ENCODE measurements around the gene DPM2.

Gene DPM2

DNA sequence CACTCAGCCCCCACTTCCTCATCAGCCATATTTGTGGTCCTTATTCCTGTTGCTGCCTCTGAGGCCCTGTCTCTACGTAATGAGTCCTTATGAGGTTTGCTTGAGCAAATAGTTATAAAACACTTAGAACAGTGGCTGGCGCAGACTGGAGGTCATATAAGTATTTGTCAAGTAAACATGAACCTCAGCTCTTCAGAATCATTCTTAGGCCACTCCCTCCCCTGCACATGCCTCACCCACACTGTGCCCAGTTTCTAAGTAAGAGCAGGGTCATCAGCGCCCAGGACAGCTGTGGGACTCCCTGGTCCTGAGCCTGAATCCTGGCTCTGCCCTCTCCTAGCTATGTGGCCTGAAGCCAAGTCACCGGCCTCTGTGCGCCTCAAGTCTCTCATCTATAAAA, 24.8 kb downstream of the DPM2 start:
- Histone ChIP-seq H3K27ac (replicated peaks) (no peak overlapping the region), H3K4me3 (replicated peaks; ENCODE audit: insufficient read depth, low read length) (no peak overlapping the region), H3K27me3 (ENCODE audit: insufficient read depth, poor library complexity, severe bottlenecking) (no peaks in the 10 kb centered on the region)
- no peak for DNase-seq (ENCODE audit: low read depth in 1 of 2, low spot score in 1 of 2)
- TF ChIP-seq, protein P1, sequence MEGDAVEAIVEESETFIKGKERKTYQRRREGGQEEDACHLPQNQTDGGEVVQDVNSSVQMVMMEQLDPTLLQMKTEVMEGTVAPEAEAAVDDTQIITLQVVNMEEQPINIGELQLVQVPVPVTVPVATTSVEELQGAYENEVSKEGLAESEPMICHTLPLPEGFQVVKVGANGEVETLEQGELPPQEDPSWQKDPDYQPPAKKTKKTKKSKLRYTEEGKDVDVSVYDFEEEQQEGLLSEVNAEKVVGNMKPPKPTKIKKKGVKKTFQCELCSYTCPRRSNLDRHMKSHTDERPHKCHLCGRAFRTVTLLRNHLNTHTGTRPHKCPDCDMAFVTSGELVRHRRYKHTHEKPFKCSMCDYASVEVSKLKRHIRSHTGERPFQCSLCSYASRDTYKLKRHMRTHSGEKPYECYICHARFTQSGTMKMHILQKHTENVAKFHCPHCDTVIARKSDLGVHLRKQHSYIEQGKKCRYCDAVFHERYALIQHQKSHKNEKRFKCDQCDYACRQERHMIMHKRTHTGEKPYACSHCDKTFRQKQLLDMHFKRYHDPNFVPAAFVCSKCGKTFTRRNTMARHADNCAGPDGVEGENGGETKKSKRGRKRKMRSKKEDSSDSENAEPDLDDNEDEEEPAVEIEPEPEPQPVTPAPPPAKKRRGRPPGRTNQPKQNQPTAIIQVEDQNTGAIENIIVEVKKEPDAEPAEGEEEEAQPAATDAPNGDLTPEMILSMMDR (IDR thresholded peaks at IDR 0.05; ENCODE audit: insufficient read depth, low read length), result no peak
- TF ChIP-seq SPI1 (IDR thresholded peaks at IDR 0.05; ENCODE audit: borderline replicate concordance, low read depth) (peak; percentile 44; the same call in 1 of the 2 replicates), POLR2AphosphoS5 (IDR thresholded peaks at IDR 0.05; ENCODE audit: low read depth) (no peak)
- TF ChIP-seq, protein P2, sequence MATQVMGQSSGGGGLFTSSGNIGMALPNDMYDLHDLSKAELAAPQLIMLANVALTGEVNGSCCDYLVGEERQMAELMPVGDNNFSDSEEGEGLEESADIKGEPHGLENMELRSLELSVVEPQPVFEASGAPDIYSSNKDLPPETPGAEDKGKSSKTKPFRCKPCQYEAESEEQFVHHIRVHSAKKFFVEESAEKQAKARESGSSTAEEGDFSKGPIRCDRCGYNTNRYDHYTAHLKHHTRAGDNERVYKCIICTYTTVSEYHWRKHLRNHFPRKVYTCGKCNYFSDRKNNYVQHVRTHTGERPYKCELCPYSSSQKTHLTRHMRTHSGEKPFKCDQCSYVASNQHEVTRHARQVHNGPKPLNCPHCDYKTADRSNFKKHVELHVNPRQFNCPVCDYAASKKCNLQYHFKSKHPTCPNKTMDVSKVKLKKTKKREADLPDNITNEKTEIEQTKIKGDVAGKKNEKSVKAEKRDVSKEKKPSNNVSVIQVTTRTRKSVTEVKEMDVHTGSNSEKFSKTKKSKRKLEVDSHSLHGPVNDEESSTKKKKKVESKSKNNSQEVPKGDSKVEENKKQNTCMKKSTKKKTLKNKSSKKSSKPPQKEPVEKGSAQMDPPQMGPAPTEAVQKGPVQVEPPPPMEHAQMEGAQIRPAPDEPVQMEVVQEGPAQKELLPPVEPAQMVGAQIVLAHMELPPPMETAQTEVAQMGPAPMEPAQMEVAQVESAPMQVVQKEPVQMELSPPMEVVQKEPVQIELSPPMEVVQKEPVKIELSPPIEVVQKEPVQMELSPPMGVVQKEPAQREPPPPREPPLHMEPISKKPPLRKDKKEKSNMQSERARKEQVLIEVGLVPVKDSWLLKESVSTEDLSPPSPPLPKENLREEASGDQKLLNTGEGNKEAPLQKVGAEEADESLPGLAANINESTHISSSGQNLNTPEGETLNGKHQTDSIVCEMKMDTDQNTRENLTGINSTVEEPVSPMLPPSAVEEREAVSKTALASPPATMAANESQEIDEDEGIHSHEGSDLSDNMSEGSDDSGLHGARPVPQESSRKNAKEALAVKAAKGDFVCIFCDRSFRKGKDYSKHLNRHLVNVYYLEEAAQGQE (IDR thresholded peaks at IDR 0.05; ENCODE audit: insufficient replicate concordance, low read depth), result no peak

DNA sequence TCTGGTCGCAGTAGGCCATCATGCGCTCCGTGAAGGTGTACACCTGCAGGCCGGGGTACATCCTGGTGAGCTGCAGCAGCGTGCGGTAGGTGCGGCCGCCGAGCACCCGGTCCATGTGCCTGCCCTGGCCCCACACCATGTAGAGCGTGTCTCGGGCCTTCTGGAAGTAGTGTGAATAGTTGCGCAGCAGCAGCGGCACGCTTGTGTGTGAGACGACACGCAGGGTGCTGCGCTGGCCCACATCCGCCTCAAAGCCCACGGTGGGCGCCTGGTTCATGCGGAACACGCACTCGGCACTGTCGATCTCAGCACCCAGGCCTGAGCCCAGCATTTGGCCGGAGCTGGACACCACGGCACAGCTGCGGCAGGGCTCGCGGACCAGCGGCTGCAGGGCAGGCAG, 25.4 kb downstream of the DPM2 start:
- TF ChIP-seq GABPA (IDR thresholded peaks at IDR 0.05; ENCODE audit: low read depth), result no peak
- no peak for TF ChIP-seq POLR2AphosphoS5 (IDR thresholded peaks at IDR 0.05; ENCODE audit: low read depth)
- TF ChIP-seq, protein P1 (IDR thresholded peaks at IDR 0.05; ENCODE audit: insufficient read depth, low read length), result no peak
- TF ChIP-seq SPI1 (IDR thresholded peaks at IDR 0.05; ENCODE audit: borderline replicate concordance, low read depth), result no peak
- TF ChIP-seq, protein P2 (IDR thresholded peaks at IDR 0.05; ENCODE audit: insufficient replicate concordance, low read depth), result no peak
- Histone ChIP-seq H3K4me3 (replicated peaks; ENCODE audit: insufficient read depth, low read length) (no peak overlapping the region), H3K27me3 (ENCODE audit: insufficient read depth, poor library complexity, severe bottlenecking) (no peaks in the 10 kb centered on the region), H3K27ac (replicated peaks) (no peak overlapping the region)
- DNase-seq (ENCODE audit: low read depth in 1 of 2, low spot score in 1 of 2), result no peak

DNA sequence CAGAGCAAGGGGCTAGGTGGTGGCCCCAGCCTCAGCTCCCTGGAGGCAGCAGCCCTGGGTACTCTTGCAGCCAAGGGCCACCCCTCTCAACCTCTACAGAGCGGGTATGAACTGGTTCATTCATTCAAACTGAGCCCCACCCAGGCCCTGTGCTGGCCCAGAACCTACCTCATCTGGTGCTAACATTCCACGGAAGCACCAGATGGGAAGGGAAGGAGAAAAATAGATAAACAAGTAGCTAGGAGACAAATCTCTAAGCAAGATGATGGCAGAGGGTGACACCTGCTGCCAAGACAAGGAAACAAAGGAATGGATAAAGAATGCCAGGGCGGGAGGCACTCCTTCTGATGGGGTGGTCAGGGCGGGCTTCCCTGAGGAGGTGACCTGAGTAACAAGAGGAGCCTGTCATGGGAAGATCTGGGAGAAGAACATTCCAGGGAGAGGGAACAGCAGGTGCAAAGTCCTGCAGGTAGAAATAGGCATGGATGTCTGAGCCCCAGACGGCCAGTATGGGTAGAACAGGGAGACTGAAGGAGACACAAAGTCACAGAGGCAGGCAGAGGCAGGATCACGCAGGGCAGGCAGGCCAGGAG, 26.9 kb downstream of the DPM2 start:
- DNase-seq (ENCODE audit: low read depth in 1 of 2, low spot score in 1 of 2), result no peak
- H3K27ac ChIP-seq (replicated peaks), result no peak overlapping the region
- no peak overlapping the region for H3K4me3 ChIP-seq (replicated peaks; ENCODE audit: insufficient read depth, low read length)
- TF ChIP-seq, protein P1 (IDR thresholded peaks at IDR 0.05; ENCODE audit: insufficient read depth, low read length), result no peak
- no peak for TF ChIP-seq SPI1 (IDR thresholded peaks at IDR 0.05; ENCODE audit: borderline replicate concordance, low read depth)
- TF ChIP-seq, protein P2 (IDR thresholded peaks at IDR 0.05; ENCODE audit: insufficient replicate concordance, low read depth), result no peak
- no peak for TF ChIP-seq POLR2AphosphoS5 (IDR thresholded peaks at IDR 0.05; ENCODE audit: low read depth)
- no peak for TF ChIP-seq GABPA (IDR thresholded peaks at IDR 0.05; ENCODE audit: low read depth)
- no peaks in the 10 kb centered on the region for H3K27me3 ChIP-seq (ENCODE audit: insufficient read depth, poor library complexity, severe bottlenecking)
